IMR-90 (cell line): ENCODE data around the gene CIDEA. TPM values are rescaled to one million over a fixed set of nuclear protein-coding genes. Genes with fewer than 3 reads are reported as not detected.
A peak's percentile ranks its signal among the peaks of the same experiment; 100 is the strongest.

Experiments used
- ATAC-seq: fragments of 200-7000 bp; cut with Tn5 transposase; 2 replicates; pipeline ENCODE4 v1.9.1; 2020; ENCODE audit warnings: low read depth, mild to moderate bottlenecking, moderate library complexity
- BruUV-seq: library from RNA; stranded (reverse); fragments of 400-500 nt; replicated peaks from 2 replicates; lab custom pipeline; 2021; lab: Mats Ljungman, UMichigan
- CTCF ChIA-PET: fragments of 300-600 bp; formaldehyde crosslinking; extraction: SDS; loops from one replicate; lab custom pipeline; 2021; ENCODE audit warnings: antibody characterized with exemption; lab: Yijun Ruan, JAX
- POLR2A ChIA-PET: fragments of 300-600 bp; sonication (Branson Sonifier 250); formaldehyde crosslinking; loops from one replicate; lab custom pipeline; 2022; ENCODE audit warnings: antibody characterized with exemption; ENCODE audit not compliant: unreplicated experiment; lab: Charles Lee
- DNase-seq: peaks from one replicate; pipeline ENCODE4 v3.0.0; 2013
- H2AFZ ChIP-seq: replicated peaks from 2 replicates; pipeline ENCODE3; 2013; ENCODE audit warnings: low read length, mild to moderate bottlenecking; ENCODE audit not compliant: poor library complexity
- H2AK5ac ChIP-seq: 2 replicates; pipeline ENCODE4 v1.6.1; 2013; ENCODE audit warnings: low read depth, low read length, inconsistent platforms
- H2AK9ac ChIP-seq: replicated peaks from 2 replicates; pipeline ENCODE3; 2013; ENCODE audit warnings: mild to moderate bottlenecking, low read depth, low read length, moderate library complexity; ENCODE audit not compliant: poor library complexity
- H2BK120ac ChIP-seq: 2 replicates; pipeline ENCODE4 v1.6.1; 2013; ENCODE audit warnings: low read depth, low read length, inconsistent platforms
- H2BK15ac ChIP-seq: 3 replicates; pipeline ENCODE4 v1.6.1; 2013; ENCODE audit warnings: low read depth, low read length, inconsistent platforms
- H2BK20ac ChIP-seq: 2 replicates; pipeline ENCODE4 v1.6.1; 2013; ENCODE audit warnings: low read depth, mild to moderate bottlenecking, inconsistent platforms, low read length, moderate library complexity
- H2BK5ac ChIP-seq: 2 replicates; pipeline ENCODE4 v1.6.1; 2013; ENCODE audit warnings: mild to moderate bottlenecking, low read depth, low read length, inconsistent platforms; ENCODE audit not compliant: poor library complexity, severe bottlenecking
- H3K14ac ChIP-seq: replicated peaks from 2 replicates; pipeline ENCODE4 v1.6.1; 2013; ENCODE audit warnings: low read depth, low read length, inconsistent platforms
- H3K18ac ChIP-seq: 2 replicates; pipeline ENCODE4 v1.6.1; 2013; ENCODE audit warnings: low read depth, low read length, control low read depth
- H3K23ac ChIP-seq: 2 replicates; pipeline ENCODE4 v1.6.1; 2013; ENCODE audit warnings: low read depth, low read length, inconsistent platforms
- H3K27ac ChIP-seq: 2 replicates; pipeline ENCODE4 v1.5.1; 2013; ENCODE audit warnings: mild to moderate bottlenecking, control low read depth, low read length; ENCODE audit not compliant: insufficient read depth
- H3K27me3 ChIP-seq: 2 replicates; pipeline ENCODE4 v1.6.1; 2013; ENCODE audit warnings: low read length; ENCODE audit not compliant: control insufficient read depth, insufficient read depth
- H3K36me3 ChIP-seq: 2 replicates; pipeline ENCODE4 v1.6.1; 2013; ENCODE audit warnings: low read length, mixed read lengths; ENCODE audit not compliant: control insufficient read depth, insufficient read depth
- H3K4ac ChIP-seq: 2 replicates; pipeline ENCODE4 v1.6.1; 2013; ENCODE audit warnings: low read depth, low read length, inconsistent platforms
- H3K4me1 ChIP-seq: 2 replicates; pipeline ENCODE4 v1.6.1; 2013; ENCODE audit warnings: low read length, mixed read lengths; ENCODE audit not compliant: control insufficient read depth, insufficient read depth
- H3K4me2 ChIP-seq: 2 replicates; pipeline ENCODE4 v1.6.1; 2013; ENCODE audit warnings: low read depth, mild to moderate bottlenecking, control low read depth, low read length, moderate library complexity
- H3K4me3 ChIP-seq: 2 replicates; pipeline ENCODE4 v1.5.1; 2013; ENCODE audit warnings: low read depth, mild to moderate bottlenecking, control low read depth, low read length, moderate library complexity; ENCODE audit not compliant: insufficient read depth
- H3K56ac ChIP-seq: 2 replicates; pipeline ENCODE4 v1.6.1; 2013; ENCODE audit warnings: low read length, inconsistent platforms; ENCODE audit not compliant: insufficient read depth; ENCODE audit errors: extremely low read depth
- H3K79me1 ChIP-seq, 2 experiments: 2 replicates each; pipeline ENCODE4 v1.6.1; 2013; ENCODE audit warnings: low read length in 2 of 2, inconsistent platforms in 1 of 2, low read depth in 1 of 2
- H3K9ac ChIP-seq: 2 replicates; pipeline ENCODE4 v1.6.1; 2013; ENCODE audit warnings: low read depth, low read length, control low read depth
- H3K9me1 ChIP-seq: 2 replicates; pipeline ENCODE4 v1.6.1; 2013; ENCODE audit warnings: low read length, inconsistent platforms; ENCODE audit not compliant: insufficient read depth
- H3K9me3 ChIP-seq: 2 replicates; pipeline ENCODE4 v1.6.1; 2013; ENCODE audit warnings: low read length; ENCODE audit not compliant: control insufficient read depth, insufficient read depth
- H4K20me1 ChIP-seq: 2 replicates; pipeline ENCODE4 v1.6.1; 2013; ENCODE audit warnings: low read length, inconsistent platforms; ENCODE audit not compliant: insufficient read depth
- H4K5ac ChIP-seq: 2 replicates; pipeline ENCODE4 v1.6.1; 2013; ENCODE audit warnings: mild to moderate bottlenecking, low read depth, low read length, control low read depth
- H4K8ac ChIP-seq, 2 experiments: 2 replicates each; pipeline ENCODE4 v1.6.1; 2013; ENCODE audit warnings: low read depth in 2 of 2, low read length in 2 of 2, control low read depth in 1 of 2, inconsistent platforms in 1 of 2
- H4K91ac ChIP-seq: 2 replicates; pipeline ENCODE4 v1.6.1; 2013; ENCODE audit warnings: low read depth, low read length, inconsistent platforms; ENCODE audit not compliant: insufficient read depth
- CEBPB ChIP-seq: IDR thresholded peaks from 2 replicates; pipeline ENCODE4 v1.6.1; 2012; ENCODE audit warnings: low read depth, low read length, improper control_type of control experiment
- WGBS, 2 experiments: methylation state at CpG; one replicate each; pipeline versions ENCODE4 v1.1.5 to v1.1.7; 2013; ENCODE audit warnings: missing lambda C conversion rate in 2 of 2; ENCODE audit not compliant: insufficient read length in 1 of 2; ENCODE audit errors: extremely low coverage in 2 of 2; 5-methylcytosine and 5-hydroxymethylcytosine counted together
- dilution Hi-C: fragments of 300-500 bp; cut with HindIII; formaldehyde crosslinking; loops from one replicate; pipeline ENCODE4 v1.14.3; 2018; ENCODE audit warnings: low sequenced_read_pairs; ENCODE audit not compliant: unreplicated experiment
- in situ Hi-C: fragments of 300-500 bp; cut with MboI; formaldehyde crosslinking; loops from 3 replicates; pipeline ENCODE4 v1.14.3; 2019; ENCODE audit warnings: low sequenced_read_pairs, inconsistent platforms, mixed read lengths
- intact Hi-C: fragments of 100-400 bp; cut with micrococcal nuclease; formaldehyde crosslinking; loops from 2 replicates; pipeline ENCODE4 v1.10.0; 2022
- polyA plus RNA-seq, 3 experiments: library from polyadenylated mRNA; depleted of rRNA; stranded (reverse); fragments of >200 nt; gene quantifications; 2 replicates each; pipeline ENCODE4 v1.2.3, GENCODE V29; 2012; ENCODE audit warnings: low replicate concordance in 1 of 3
- total RNA-seq: library from RNA; depleted of rRNA; stranded (reverse); fragments of >200 nt; gene quantifications from 2 replicates; pipeline ENCODE4 v1.2.3, GENCODE V29; 2012

CIDEA gene
- total and polyA plus RNA-seq, 2 of the 4 experiments (the other 2 are of a cell fraction), result not detected

DNA sequence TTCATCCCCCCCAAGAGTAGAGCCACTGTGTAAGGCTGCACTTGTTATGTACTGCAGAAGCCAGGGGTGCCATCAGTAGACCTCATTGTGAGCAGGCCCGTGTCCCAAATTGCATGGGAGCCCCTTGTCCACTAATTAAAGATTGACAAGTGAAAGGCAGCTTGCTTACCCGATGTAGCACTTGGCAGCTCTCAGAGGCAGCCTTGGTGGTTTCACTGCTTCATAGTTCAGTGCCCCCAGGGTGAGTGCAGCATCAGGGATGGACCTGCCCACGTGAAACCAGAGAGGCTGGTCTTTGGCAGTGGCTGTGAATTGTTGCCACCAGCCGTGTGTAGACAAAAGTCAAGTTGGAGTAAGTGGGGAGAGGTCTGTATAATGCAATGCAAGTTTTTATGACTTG lies 67.2 kb downstream of the CIDEA start:
- H3K4ac ChIP-seq, result no peak overlapping the region
- H3K23ac ChIP-seq, result 0 out of 2 replicates have a peak overlapping the region, but pooled peaks have one; percentile 66
- H3K36me3 ChIP-seq, result peaks cover 60% of the 10 kb centered on the region
- no peak overlapping the region for H2AK5ac ChIP-seq
- H4K91ac ChIP-seq, result no peak overlapping the region
- H3K18ac ChIP-seq, result no peak overlapping the region
- TF ChIP-seq CEBPB, result no peak
- no peak overlapping the region for H2AK9ac ChIP-seq
- H2BK5ac ChIP-seq, result no peak overlapping the region
- H4K20me1 ChIP-seq, result peaks cover 94% of the 10 kb centered on the region
- H3K79me1 ChIP-seq, result peaks cover 32 to 59% of the 10 kb centered on the region in 2 experiments
- peaks cover 9% of the 10 kb centered on the region; the same call in 1 of the 2 replicates for H3K4me1 ChIP-seq
- intact Hi-C loops, result no loop called here
- H3K56ac ChIP-seq, result no peak overlapping the region
- POLR2A ChIA-PET, result no interaction called here
- H2BK15ac ChIP-seq, result no peak overlapping the region
- 90% methylated on average over 2 of the region's 4 CpGs; no CpG with 5 or more reads in 1 of the 2 experiments for WGBS, 2 experiments
- H4K5ac ChIP-seq, result no peak overlapping the region
- H3K14ac ChIP-seq, result no peak overlapping the region
- H3K27ac ChIP-seq, result no peak overlapping the region
- no peaks in the 10 kb centered on the region for H3K9me3 ChIP-seq
- no peak overlapping the region for H2BK120ac ChIP-seq
- H3K4me3 ChIP-seq, result no peak overlapping the region
- peaks cover 17% of the 10 kb centered on the region; the same call in 1 of the 2 replicates for H3K9me1 ChIP-seq
- dilution Hi-C loops, result no loop called here
- no peak overlapping the region for H3K9ac ChIP-seq
- no peak overlapping the region for H4K8ac ChIP-seq
- in situ Hi-C loops, result no loop called here
- DNase-seq (no peak), ATAC-seq (0 out of 2 replicates have a peak, but pooled peaks have one; percentile 8)
- H2AFZ ChIP-seq, result no peak overlapping the region
- H2BK20ac ChIP-seq, result no peak overlapping the region
- CTCF ChIA-PET, result interaction anchor here (0.5 to 0.6 kb wide), 2 partner anchors 53 to 252 kb away, joined by 3 read pairs; no protein-coding TSS in a partner anchor
- BruUV-seq, result no TSS peak
- no peaks in the 10 kb centered on the region for H3K27me3 ChIP-seq
- H3K4me2 ChIP-seq, result no peak overlapping the region
